HepG2 (cell line): Measurements from ENCODE around the gene RCOR1. TPM values are rescaled to one million over a fixed set of nuclear protein-coding genes. Genes with fewer than 3 reads are reported as not detected.
A peak's percentile ranks its signal among the peaks of the same experiment; 100 is the strongest.

Experiments
- ATAC-seq: fragments of 200-7000 bp; cut with Tn5 transposase; 3 replicates; pipeline ENCODE4 v1.9.1; 2020; ENCODE audit warnings: mild to moderate bottlenecking, moderate library complexity
- Bru-seq: library from RNA; stranded (reverse); fragments of 400-500 nt; gene quantifications from one replicate; lab custom pipeline; 2021; lab: Mats Ljungman, UMichigan
- BruChase-seq, 2 experiments: library from RNA; stranded (reverse); fragments of 400-500 nt; gene quantifications; one replicate each; lab custom pipeline; 2021; lab: Mats Ljungman, UMichigan
- BruUV-seq: library from RNA; stranded (reverse); fragments of 400-500 nt; replicated peaks from 2 replicates; lab custom pipeline; 2021; lab: Mats Ljungman, UMichigan
- CTCF ChIA-PET: fragments of 300-600 bp; formaldehyde crosslinking; extraction: SDS; loops from one replicate; lab custom pipeline; 2021; ENCODE audit warnings: low total read pairs, inconsistent platforms, low intra/inter-chr PET ratio; lab: Yijun Ruan, JAX
- POLR2A ChIA-PET: fragments of 350-600 bp; sonication (Branson Sonifier 250); formaldehyde crosslinking; loops from one replicate; lab custom pipeline; 2020; ENCODE audit warnings: antibody characterized with exemption, inconsistent platforms; lab: Yijun Ruan, JAX
- DNase-seq: peaks from one replicate; pipeline ENCODE4 v3.0.0-alpha.2; 2015; ENCODE audit warnings: low spot score
- FAIRE-seq: peaks from 3 replicates; lab custom pipeline; 2011; peaks lifted over from hg19 to GRCh38; lab: Jason Lieb, UNC
- H2AFZ ChIP-seq: one replicate; pipeline ENCODE4 v1.6.1; 2011; ENCODE audit warnings: low read length, inconsistent platforms
- H3K27ac ChIP-seq: fragments of 300-600 bp; 3 replicates; pipeline ENCODE4 v1.8.0; 2011; ENCODE audit warnings: mixed run types, mild to moderate bottlenecking, mixed read lengths, low read length, inconsistent platforms; ENCODE audit not compliant: insufficient read depth; ENCODE audit errors: extremely low read length
- H3K27me3 ChIP-seq, 2 experiments: fragments of 200-600 bp in 1 of 2; 2 replicates in 1 of 2; 3 replicates in 1 of 2; pipeline versions ENCODE4 v1.6.0 to v1.8.0; 2011; ENCODE audit warnings: low read length in 2 of 2, mild to moderate bottlenecking in 2 of 2, moderate library complexity in 2 of 2, inconsistent platforms in 1 of 2; ENCODE audit not compliant: insufficient read depth in 2 of 2, control insufficient read depth in 1 of 2
- H3K36me3 ChIP-seq, 2 experiments: fragments of 200-600 bp in 1 of 2; replicated peaks in 1 of 2; 2 replicates in 1 of 2; 3 replicates in 1 of 2; pipeline versions ENCODE4 v1.5.1 to v1.8.0; 2011; ENCODE audit warnings: low read length in 2 of 2, inconsistent platforms in 1 of 2; ENCODE audit not compliant: insufficient read depth in 2 of 2, control insufficient read depth in 1 of 2
- H3K4me1 ChIP-seq: 2 replicates; pipeline ENCODE4 v1.5.1; 2012; ENCODE audit warnings: low read length, inconsistent platforms; ENCODE audit not compliant: insufficient read depth
- H3K4me2 ChIP-seq: 2 replicates; pipeline ENCODE4 v1.6.0; 2011; ENCODE audit warnings: low read depth, low read length, inconsistent platforms
- H3K4me3 ChIP-seq, 3 experiments: fragments of 200-600 bp in 1 of 3; sonication (generic), shearing (Covaris generic) in 1 of 3; replicated peaks in 1 of 3; 2 replicates each; pipeline ENCODE4 v1.5.1; 2011 to 2016; ENCODE audit warnings: low read length in 3 of 3, inconsistent platforms in 2 of 3, low read depth in 2 of 3, mild to moderate bottlenecking in 2 of 3, control low read depth in 1 of 3, mixed read lengths in 1 of 3; ENCODE audit not compliant: insufficient read depth in 1 of 3
- H3K79me2 ChIP-seq: one replicate; pipeline ENCODE4 v1.6.1; 2011; ENCODE audit warnings: low read length, inconsistent platforms; ENCODE audit not compliant: insufficient read depth
- H3K9ac ChIP-seq: 2 replicates; pipeline ENCODE4 v1.6.0; 2011; ENCODE audit warnings: mild to moderate bottlenecking, low read depth, low read length, inconsistent platforms; ENCODE audit not compliant: insufficient read depth
- H3K9me3 ChIP-seq: 2 replicates; pipeline ENCODE4 v1.5.1; 2012; ENCODE audit warnings: mild to moderate bottlenecking, low read length
- H4K20me1 ChIP-seq: 2 replicates; pipeline ENCODE4 v1.6.0; 2011; ENCODE audit warnings: inconsistent platforms, mild to moderate bottlenecking, low read length, moderate library complexity; ENCODE audit not compliant: insufficient read depth
- FOXJ3 ChIP-seq: sonication (generic); formaldehyde crosslinking; IDR thresholded peaks from 2 replicates; pipeline ENCODE4 v1.4.0; 2020; ENCODE audit warnings: missing genetic modification reagents, mild to moderate bottlenecking, borderline replicate concordance
- SMARCE1 ChIP-seq: fragments of 450-650 bp; IDR thresholded peaks from 2 replicates; pipeline ENCODE4 v1.6.1; 2017; ENCODE audit warnings: borderline replicate concordance
- SP5 ChIP-seq: IDR thresholded peaks from 2 replicates; pipeline ENCODE4 v1.6.1; 2016; ENCODE audit warnings: low read depth, borderline replicate concordance
- ZFP36 ChIP-seq: fragments of 150-350 bp; IDR thresholded peaks from 2 replicates; pipeline ENCODE4 v1.6.1; 2018; ENCODE audit warnings: borderline replicate concordance, low read length, low read depth; ENCODE audit not compliant: partially characterized antibody
- ZNF879 ChIP-seq: sonication (generic); formaldehyde crosslinking; IDR thresholded peaks from 2 replicates; pipeline ENCODE4 v1.8.1; 2023; ENCODE audit warnings: missing genetic modification reagents
- WGBS: methylation state at CpG from one replicate; pipeline ENCODE4 v1.1.6; 2017; ENCODE audit warnings: low lambda C conversion rate; 5-methylcytosine and 5-hydroxymethylcytosine counted together
- in situ Hi-C: cut with HindIII; loops from 2 replicates; pipeline ENCODE4 v1.10.0; 2017; ENCODE audit warnings: low pct_unique_long_range_greater_than_20kb; ENCODE audit not compliant: extremely low pct_ligation_motif_present
- intact Hi-C: fragments of 100-400 bp; cut with micrococcal nuclease; formaldehyde crosslinking; loops from one replicate; pipeline ENCODE4 v1.10.0; 2022; ENCODE audit not compliant: unreplicated experiment
- long read RNA-seq, 2 experiments: library from RNA in 1 of 2; library from polyadenylated mRNA in 1 of 2; stranded (forward) in 1 of 2; unstranded in 1 of 2; transcript quantifications; one replicate each; pipeline ENCODE4 v2.0.0, GENCODE V29; 2019 to 2022
- polyA minus RNA-seq, 3 experiments: library from RNA; depleted of rRNA, polyadenylated mRNA; stranded (reverse); fragments of >200 nt; gene quantifications; 2 replicates each; pipeline ENCODE4 v1.2.3, GENCODE V29; 2011; ENCODE audit warnings: low replicate concordance in 1 of 3
- polyA plus RNA-seq, 8 experiments: library from polyadenylated mRNA; depleted of rRNA in 3 of 8; stranded (reverse) in 7 of 8; unstranded in 1 of 8; fragments of >200 nt; fragmentation: Illumina TruSeq in 4 of 8; extraction: Trizol in 4 of 8; gene quantifications; 2 replicates each; pipeline versions ENCODE4 v1.2.1 to v1.2.3, GENCODE V29; 2011 to 2016; ENCODE audit warnings: low read depth in 4 of 8, missing spikeins in 1 of 8, mixed read lengths in 1 of 8; ENCODE audit not compliant: insufficient read depth in 1 of 8
- total RNA-seq, 5 experiments: library from RNA; depleted of rRNA; stranded (reverse); fragments of >200 nt; fragmentation: Illumina TruSeq; extraction: Trizol; gene quantifications; 2 replicates each; pipeline ENCODE4 v1.2.3, GENCODE V29; 2016; ENCODE audit warnings: low read depth in 1 of 5
- TF ChIP-seq, protein P1 (sequence below): sonication (generic); formaldehyde crosslinking; IDR thresholded peaks from 2 replicates; pipeline ENCODE4 v1.4.0; 2020; ENCODE audit warnings: mild to moderate bottlenecking, missing genetic modification reagents
- TF ChIP-seq, protein P2 (sequence below): sonication (generic); formaldehyde crosslinking; IDR thresholded peaks from 2 replicates; pipeline ENCODE4 v1.5.1; 2020; ENCODE audit warnings: missing genetic modification reagents, mild to moderate bottlenecking, borderline replicate concordance
- TF ChIP-seq, protein P3 (sequence below): IDR thresholded peaks from 2 replicates; pipeline ENCODE4 v1.6.1; 2016; ENCODE audit warnings: control low read depth
- TF ChIP-seq, protein P4 (sequence below): sonication (generic); formaldehyde crosslinking; IDR thresholded peaks from 2 replicates; pipeline ENCODE4 v1.4.0; 2020; ENCODE audit warnings: missing genetic modification reagents
- TF ChIP-seq, protein P5 (sequence below): sonication (generic); formaldehyde crosslinking; IDR thresholded peaks from 2 replicates; pipeline ENCODE4 v1.4.0; 2020; ENCODE audit warnings: missing genetic modification reagents, borderline replicate concordance

RCOR1 gene
- total RNA-seq (2016; rRNA removed; fragmentation: Illumina TruSeq; extraction: Trizol) (11.1 and 14.8 TPM in 2 replicates), polyA plus RNA-seq (2011; rRNA removed) (10.2 and 10.5 TPM in 2 replicates), polyA minus RNA-seq (2011; rRNA and poly(A)+ RNA removed; ENCODE audit: low replicate concordance) (15.4 and 22.7 TPM in 2 replicates), Bru-seq, nascent RNA (percentile 76 among the genes with signal in this experiment), BruChase-seq, experiment 1, labeled RNA remaining after a 6-hour chase (percentile 79 among the genes with signal in this experiment), BruChase-seq, experiment 2, labeled RNA remaining after a 2-hour chase (percentile 81 among the genes with signal in this experiment)
- total RNA-seq (2016; cell fraction: cytosol; rRNA removed; fragmentation: Illumina TruSeq; extraction: Trizol; ENCODE audit: low read depth), result 5.2 and 6.2 TPM in 2 replicates
- 10.9 and 13.8 TPM in 2 replicates for total RNA-seq (2016; cell fraction: insoluble cytoplasmic fraction; rRNA removed; fragmentation: Illumina TruSeq; extraction: Trizol)
- total RNA-seq (2016; cell fraction: membrane; rRNA removed; fragmentation: Illumina TruSeq; extraction: Trizol), result 6.6 and 7.2 TPM in 2 replicates
- total RNA-seq (2016; cell fraction: nucleus; rRNA removed; fragmentation: Illumina TruSeq; extraction: Trizol), result 15.7 and 18.1 TPM in 2 replicates
- polyA plus RNA-seq (2011; cell fraction: cytosol; rRNA removed), result 5.8 and 9.2 TPM in 2 replicates
- 7.8 and 8.1 TPM in 2 replicates for polyA plus RNA-seq (2011; cell fraction: nucleus; rRNA removed)
- polyA plus RNA-seq (2012), result 12.0 and 12.1 TPM in 2 replicates
- 0.57 and 0.69 TPM in 2 replicates for polyA plus RNA-seq (2016; cell fraction: cytosol; fragmentation: Illumina TruSeq; extraction: Trizol; ENCODE audit: low read depth)
- 14.2 and 16.0 TPM in 2 replicates for polyA plus RNA-seq (2016; cell fraction: insoluble cytoplasmic fraction; fragmentation: Illumina TruSeq; extraction: Trizol; ENCODE audit: low read depth)
- 1.9 and 2.5 TPM in 2 replicates for polyA plus RNA-seq (2016; cell fraction: membrane; fragmentation: Illumina TruSeq; extraction: Trizol; ENCODE audit: low read depth)
- polyA plus RNA-seq (2016; cell fraction: nucleus; fragmentation: Illumina TruSeq; extraction: Trizol; ENCODE audit: insufficient read depth, low read depth), result 19.9 and 20.7 TPM in 2 replicates
- 11.9 and 12.5 TPM in 2 replicates for polyA minus RNA-seq (2011; cell fraction: cytosol; rRNA and poly(A)+ RNA removed)
- polyA minus RNA-seq (2011; cell fraction: nucleus; rRNA and poly(A)+ RNA removed), result 25.1 TPM in 2 replicates
- long read RNA-seq, experiment 1, partial matches to known transcripts, result 4 of 6 reads
- long read RNA-seq, experiment 1, other reads (novel, unspliced or antisense), result 2 of 6 reads
- long read RNA-seq, experiment 2, full-length matches to known transcripts, result 3 of 31 reads
- long read RNA-seq, experiment 2, partial matches to known transcripts, result 0 of 31 reads
- long read RNA-seq, experiment 2, other reads (novel, unspliced or antisense), result 28 of 31 reads

DNA sequence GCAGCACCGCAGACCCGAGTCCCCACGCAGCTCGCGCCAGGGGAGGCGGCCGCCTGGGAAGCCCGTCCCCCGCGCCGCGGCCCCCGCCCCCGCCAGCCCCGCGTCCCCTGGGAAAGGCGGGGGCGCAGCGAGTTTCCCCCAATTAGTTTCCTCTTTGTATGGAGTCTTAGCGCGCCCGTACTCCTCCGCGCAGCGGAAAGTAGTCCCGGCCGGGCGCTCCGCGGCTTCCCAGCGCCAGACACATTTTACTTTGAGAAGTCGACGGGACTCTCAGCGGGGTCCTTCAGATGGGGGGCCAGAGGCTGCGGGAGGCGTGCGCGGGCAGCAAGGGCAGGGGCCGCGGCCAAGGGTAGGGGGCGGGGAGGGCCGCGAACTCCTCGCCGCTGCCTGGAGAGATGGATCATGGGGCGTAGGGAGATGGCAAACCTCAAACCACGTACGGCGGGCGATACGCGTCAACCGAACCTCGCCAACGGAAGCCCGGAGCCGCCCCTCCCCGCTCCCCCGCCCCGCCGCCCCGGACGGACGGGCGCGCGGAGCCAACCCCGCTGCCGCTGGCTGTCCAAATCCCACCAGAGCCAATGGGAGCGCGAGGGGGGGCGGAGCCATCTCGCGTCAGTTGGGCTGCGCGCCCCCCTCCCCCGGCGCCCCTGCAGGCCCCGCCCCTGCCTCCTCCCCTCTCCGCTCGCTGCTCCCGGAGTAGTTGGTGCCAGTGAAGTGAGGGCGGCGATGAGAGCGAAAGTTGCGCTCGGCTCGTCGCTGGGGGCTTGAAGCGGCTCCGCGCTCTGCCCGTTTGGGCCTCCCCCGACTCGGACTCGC, at the start of gene RCOR1:
Gene RCOR1 (plus strand): TSS at position 706 of the 819 bp plus-strand sequence. CDS start 238 bp downstream, outside the sequence.
- Histone ChIP-seq H3K4me3 (peak within 1 kb of the TSS; percentile 94 to 97 (median 94)), H3K27ac (peak within 1 kb of the TSS; percentile 99), H3K79me2 (peaks cover 38% of the 10 kb centered on the region), H4K20me1 (peaks cover 16% of the 10 kb centered on the region; the same call in 1 of the 2 replicates), H3K9ac (peak within 1 kb of the TSS; percentile 88), H3K4me2 (peak within 1 kb of the TSS; percentile 78), H3K27me3 (no peaks in the 10 kb centered on the region; a peak in 1 of 5 replicates), H3K4me1 (peaks cover 48% of the 10 kb centered on the region), H3K36me3 (no peaks in the 10 kb centered on the region), H3K9me3 (no peaks in the 10 kb centered on the region), H2AFZ (no peak within 1 kb of the TSS)
- CTCF ChIA-PET, result interaction anchor here (3.0 kb wide), 1 partner anchor 67 kb away, joined by 9 read pairs; no protein-coding TSS in a partner anchor
- peak; percentile 89 for DNase-seq
- intact Hi-C loops (loop anchor here (2.0 to 5.0 kb wide), 4 partner anchors 47 to 270 kb away; partner anchors contain the start of genes CINP and TECPR2), in situ Hi-C loops (loop anchor here (5.0 kb wide), 1 partner anchor 50 kb away; no protein-coding TSS in a partner anchor)
- BruUV-seq, result no TSS peak
- peak; percentile 77 for ATAC-seq
- FAIRE-seq, result no peak
- WGBS, result 2% methylated on average over 13 of the region's 96 CpGs
- POLR2A ChIA-PET, result interaction anchor here (0.6 to 5.3 kb wide), 8 partner anchors 17 to 91 kb away, joined by 3 to 58 read pairs (median 4); partner anchors contain the start of gene ANKRD9
- TF ChIP-seq ZNF879 (CRISPR knock-in tag) (no peak), SMARCE1 (no peak), SP5 (CRISPR knock-in tag) (peak; percentile 15; the same call in 1 of the 2 replicates), FOXJ3 (CRISPR knock-in tag) (no peak), ZFP36 (no peak)
- TF ChIP-seq, protein P1, sequence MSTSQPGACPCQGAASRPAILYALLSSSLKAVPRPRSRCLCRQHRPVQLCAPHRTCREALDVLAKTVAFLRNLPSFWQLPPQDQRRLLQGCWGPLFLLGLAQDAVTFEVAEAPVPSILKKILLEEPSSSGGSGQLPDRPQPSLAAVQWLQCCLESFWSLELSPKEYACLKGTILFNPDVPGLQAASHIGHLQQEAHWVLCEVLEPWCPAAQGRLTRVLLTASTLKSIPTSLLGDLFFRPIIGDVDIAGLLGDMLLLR (CRISPR knock-in tag), result no peak
- TF ChIP-seq, protein P2, sequence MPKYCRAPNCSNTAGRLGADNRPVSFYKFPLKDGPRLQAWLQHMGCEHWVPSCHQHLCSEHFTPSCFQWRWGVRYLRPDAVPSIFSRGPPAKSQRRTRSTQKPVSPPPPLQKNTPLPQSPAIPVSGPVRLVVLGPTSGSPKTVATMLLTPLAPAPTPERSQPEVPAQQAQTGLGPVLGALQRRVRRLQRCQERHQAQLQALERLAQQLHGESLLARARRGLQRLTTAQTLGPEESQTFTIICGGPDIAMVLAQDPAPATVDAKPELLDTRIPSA, result no peak
- TF ChIP-seq, protein P3, sequence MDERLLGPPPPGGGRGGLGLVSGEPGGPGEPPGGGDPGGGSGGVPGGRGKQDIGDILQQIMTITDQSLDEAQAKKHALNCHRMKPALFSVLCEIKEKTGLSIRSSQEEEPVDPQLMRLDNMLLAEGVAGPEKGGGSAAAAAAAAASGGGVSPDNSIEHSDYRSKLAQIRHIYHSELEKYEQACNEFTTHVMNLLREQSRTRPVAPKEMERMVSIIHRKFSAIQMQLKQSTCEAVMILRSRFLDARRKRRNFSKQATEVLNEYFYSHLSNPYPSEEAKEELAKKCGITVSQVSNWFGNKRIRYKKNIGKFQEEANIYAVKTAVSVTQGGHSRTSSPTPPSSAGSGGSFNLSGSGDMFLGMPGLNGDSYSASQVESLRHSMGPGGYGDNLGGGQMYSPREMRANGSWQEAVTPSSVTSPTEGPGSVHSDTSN, result no peak
- TF ChIP-seq, protein P4, sequence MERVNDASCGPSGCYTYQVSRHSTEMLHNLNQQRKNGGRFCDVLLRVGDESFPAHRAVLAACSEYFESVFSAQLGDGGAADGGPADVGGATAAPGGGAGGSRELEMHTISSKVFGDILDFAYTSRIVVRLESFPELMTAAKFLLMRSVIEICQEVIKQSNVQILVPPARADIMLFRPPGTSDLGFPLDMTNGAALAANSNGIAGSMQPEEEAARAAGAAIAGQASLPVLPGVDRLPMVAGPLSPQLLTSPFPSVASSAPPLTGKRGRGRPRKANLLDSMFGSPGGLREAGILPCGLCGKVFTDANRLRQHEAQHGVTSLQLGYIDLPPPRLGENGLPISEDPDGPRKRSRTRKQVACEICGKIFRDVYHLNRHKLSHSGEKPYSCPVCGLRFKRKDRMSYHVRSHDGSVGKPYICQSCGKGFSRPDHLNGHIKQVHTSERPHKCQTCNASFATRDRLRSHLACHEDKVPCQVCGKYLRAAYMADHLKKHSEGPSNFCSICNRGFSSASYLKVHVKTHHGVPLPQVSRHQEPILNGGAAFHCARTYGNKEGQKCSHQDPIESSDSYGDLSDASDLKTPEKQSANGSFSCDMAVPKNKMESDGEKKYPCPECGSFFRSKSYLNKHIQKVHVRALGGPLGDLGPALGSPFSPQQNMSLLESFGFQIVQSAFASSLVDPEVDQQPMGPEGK (CRISPR knock-in tag), result peak; percentile 72
- TF ChIP-seq, protein P5, sequence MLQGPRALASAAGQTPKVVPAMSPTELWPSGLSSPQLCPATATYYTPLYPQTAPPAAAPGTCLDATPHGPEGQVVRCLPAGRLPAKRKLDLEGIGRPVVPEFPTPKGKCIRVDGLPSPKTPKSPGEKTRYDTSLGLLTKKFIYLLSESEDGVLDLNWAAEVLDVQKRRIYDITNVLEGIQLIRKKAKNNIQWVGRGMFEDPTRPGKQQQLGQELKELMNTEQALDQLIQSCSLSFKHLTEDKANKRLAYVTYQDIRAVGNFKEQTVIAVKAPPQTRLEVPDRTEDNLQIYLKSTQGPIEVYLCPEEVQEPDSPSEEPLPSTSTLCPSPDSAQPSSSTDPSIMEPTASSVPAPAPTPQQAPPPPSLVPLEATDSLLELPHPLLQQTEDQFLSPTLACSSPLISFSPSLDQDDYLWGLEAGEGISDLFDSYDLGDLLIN (CRISPR knock-in tag), result no peak
